GM18507 (cell line): ENCODE measurements around the gene CD83.

Experiments used
- DNase-seq: peaks from one replicate; pipeline ENCODE4 v3.0.0; 2011; ENCODE audit warnings: low read depth; ENCODE audit not compliant: insufficient read length; ENCODE audit errors: extremely low spot score
- FAIRE-seq: peaks from 2 replicates; lab custom pipeline; 2011; peaks lifted over from hg19 to GRCh38; lab: Jason Lieb, UNC

CD83 gene

GRCh38 chr6:14180609-14181008 lies 63.0 kb downstream of the CD83 start:
- FAIRE-seq (no peak), DNase-seq (no peak)

- DNase-seq (no peak), FAIRE-seq (no peak)
Measured at GRCh38 chr6:14182916-14183315, 65.3 kb downstream of the CD83 start.
